Measurements from ENCODE around the gene MAPK1IP1L. TPM values are rescaled to one million over a fixed set of nuclear protein-coding genes. Genes with fewer than 3 reads are reported as not detected.
A peak's percentile ranks its signal among the peaks of the same experiment; 100 is the strongest.

The MAPK1IP1L gene
- total RNA-seq, 1 donor from 2014 or later = 25.5 TPM

GRCh38 chr14:55092341-55092740 is 40.9 kb downstream of the MAPK1IP1L start:
- DNase-seq (ENCODE audit: low spot score) (no peak), ATAC-seq (no peak)

GRCh38 chr14:55094292-55095157 is 43.1 kb downstream of the MAPK1IP1L start:
- no peak for ATAC-seq

GRCh38 chr14:55097881-55098560 is 46.6 kb downstream of the MAPK1IP1L start:
- DNase-seq (ENCODE audit: low spot score) (no peak), ATAC-seq (no peak)

More at GRCh38 chr14:55094292-55095157, 43.1 kb downstream of the MAPK1IP1L start:
- no peak for DNase-seq (ENCODE audit: low spot score)

GRCh38 chr14:55098561-55098898 is 47.1 kb downstream of the MAPK1IP1L start:
- DNase-seq (ENCODE audit: low spot score) = no peak
- no peak for ATAC-seq

- ATAC-seq = no peak
- DNase-seq (ENCODE audit: low spot score) = no peak
Observed at GRCh38 chr14:55099756-55100155, 48.3 kb downstream of the MAPK1IP1L start.

- no peak for ATAC-seq
- no peak for DNase-seq (ENCODE audit: low spot score)
Observed at GRCh38 chr14:55101698-55102097, 50.3 kb downstream of the MAPK1IP1L start.

GRCh38 chr14:55102141-55102621 is 50.7 kb downstream of the MAPK1IP1L start:
- ATAC-seq = peak; percentile 98
- peak; percentile 78 for DNase-seq (ENCODE audit: low spot score)

GRCh38 chr14:55103005-55103640 is 51.7 kb downstream of the MAPK1IP1L start:
- no peak for DNase-seq (ENCODE audit: low spot score)
- peak; percentile 8 for ATAC-seq

GRCh38 chr14:55103971-55104954 is 52.8 kb downstream of the MAPK1IP1L start:
- no peak for DNase-seq (ENCODE audit: low spot score)

GRCh38 chr14:55105991-55106390 is 54.5 kb downstream of the MAPK1IP1L start:
- DNase-seq (ENCODE audit: low spot score) = no peak
- ATAC-seq = no peak

More at GRCh38 chr14:55103971-55104954, 52.8 kb downstream of the MAPK1IP1L start:
- no peak for ATAC-seq

- DNase-seq (ENCODE audit: low spot score) = peak; percentile 57
- peak; percentile 83 for ATAC-seq
Observed at GRCh38 chr14:55107766-55108554, 56.5 kb downstream of the MAPK1IP1L start.

GRCh38 chr14:55109836-55110235 is 58.4 kb downstream of the MAPK1IP1L start:
- no peak for ATAC-seq
- no peak for DNase-seq (ENCODE audit: low spot score)

- ATAC-seq (no peak), DNase-seq (ENCODE audit: low spot score) (no peak)
Observed at GRCh38 chr14:55111122-55111708, 59.8 kb downstream of the MAPK1IP1L start.

- ATAC-seq = no peak
- DNase-seq (ENCODE audit: low spot score) = no peak
Observed at GRCh38 chr14:55114720-55115119, 63.3 kb downstream of the MAPK1IP1L start.

- DNase-seq (ENCODE audit: low spot score) = no peak
- no peak for ATAC-seq
Observed at GRCh38 chr14:55115460-55115859, 64.0 kb downstream of the MAPK1IP1L start.

- DNase-seq (ENCODE audit: low spot score) (no peak), ATAC-seq (no peak)
Observed at GRCh38 chr14:55115861-55116245, 64.4 kb downstream of the MAPK1IP1L start.

- ATAC-seq (no peak), DNase-seq (ENCODE audit: low spot score) (no peak)
Observed at GRCh38 chr14:55116246-55117030, 65.0 kb downstream of the MAPK1IP1L start.

GRCh38 chr14:55117803-55118441 is 66.5 kb downstream of the MAPK1IP1L start:
- ATAC-seq (no peak), DNase-seq (ENCODE audit: low spot score) (no peak)
